ENCODE measurements around the gene FAM171A2. TPM values are rescaled to one million over a fixed set of nuclear protein-coding genes. Genes with fewer than 3 reads are reported as not detected.

FAM171A2 gene
- total and polyA plus RNA-seq, 2 of the 4 experiments (the other 2 are of a cell fraction), result 3.2 to 5.9 TPM

- dilution Hi-C loops (cut with HindIII; ENCODE audit: low sequenced_read_pairs, unreplicated experiment) (no loop called here), in situ Hi-C loops (cut with MboI; ENCODE audit: low sequenced_read_pairs) (no loop called here), intact Hi-C loops (cut with micrococcal nuclease) (no loop called here)
- BruUV-seq (replicated peaks), result no TSS peak
- no peak overlapping the region for H3K9ac ChIP-seq (ENCODE audit: low read depth, low read length)
- no peak overlapping the region for H3K18ac ChIP-seq (ENCODE audit: low read depth, low read length)
- no peak for ATAC-seq (ENCODE audit: low read depth)
- H4K91ac ChIP-seq (ENCODE audit: insufficient read depth, low read depth, low read length), result no peak overlapping the region
- no peak overlapping the region for H3K56ac ChIP-seq (ENCODE audit: extremely low read depth, insufficient read depth, low read length)
- H2AK5ac ChIP-seq (ENCODE audit: low read depth, low read length), result no peak overlapping the region
- H2BK15ac ChIP-seq (ENCODE audit: low read depth, low read length), result no peak overlapping the region
- peaks cover 4% of the 10 kb centered on the region; the same call in 1 of the 2 replicates for H4K20me1 ChIP-seq (ENCODE audit: insufficient read depth, low read length)
- H3K27me3 ChIP-seq (ENCODE audit: control insufficient read depth, insufficient read depth, low read length), result peaks cover 68% of the 10 kb centered on the region
- no CpG with 5 or more reads among the region's 11 CpGs for WGBS, 2 experiments (ENCODE audit: extremely low coverage in 2 of 2, insufficient read length in 1 of 2)
- no peak overlapping the region for H3K23ac ChIP-seq (ENCODE audit: low read depth, low read length)
- H3K9me3 ChIP-seq (ENCODE audit: control insufficient read depth, insufficient read depth, low read length), result peaks cover 5% of the 10 kb centered on the region
- H4K5ac ChIP-seq (ENCODE audit: low read depth, low read length), result no peak overlapping the region
- no peaks in the 10 kb centered on the region for H3K79me1 ChIP-seq (ENCODE audit: low read depth in 1 of 2, low read length in 2 of 2)
- H3K27ac ChIP-seq (ENCODE audit: insufficient read depth, low read length), result no peak overlapping the region
- peaks cover 2% of the 10 kb centered on the region for H3K36me3 ChIP-seq (ENCODE audit: control insufficient read depth, insufficient read depth, low read length)
- ChIA-PET CTCF (no interaction called here), POLR2A (ENCODE audit: unreplicated experiment) (no interaction called here)
- H2AFZ ChIP-seq (replicated peaks; ENCODE audit: low read length, poor library complexity), result no peak overlapping the region
- no peak overlapping the region for H2BK120ac ChIP-seq (ENCODE audit: low read depth, low read length)
- H3K4me3 ChIP-seq (ENCODE audit: insufficient read depth, low read depth, low read length), result no peak overlapping the region
- H2BK5ac ChIP-seq (ENCODE audit: low read depth, low read length, poor library complexity, severe bottlenecking), result no peak overlapping the region
- no peak overlapping the region for H3K14ac ChIP-seq (replicated peaks; ENCODE audit: low read depth, low read length)
- DNase-seq, result no peak
- no peak overlapping the region for H2AK9ac ChIP-seq (replicated peaks; ENCODE audit: low read depth, low read length, poor library complexity)
- H2BK20ac ChIP-seq (ENCODE audit: low read depth, low read length), result no peak overlapping the region
- no peak overlapping the region for H3K4ac ChIP-seq (ENCODE audit: low read depth, low read length)
- H3K9me1 ChIP-seq (ENCODE audit: insufficient read depth, low read length), result no peaks in the 10 kb centered on the region; the same call in 1 of the 2 replicates
- no peak overlapping the region for H3K4me2 ChIP-seq (ENCODE audit: low read depth, low read length)
- no peak overlapping the region for H4K8ac ChIP-seq (ENCODE audit: low read depth in 2 of 2, low read length in 2 of 2)
- H3K4me1 ChIP-seq (ENCODE audit: control insufficient read depth, insufficient read depth, low read length), result peaks cover 4% of the 10 kb centered on the region; the same call in 1 of the 2 replicates
- no peak for TF ChIP-seq MXI1 (IDR thresholded peaks at IDR 0.05; ENCODE audit: borderline replicate concordance, low read depth, low read length)
- no peak for TF ChIP-seq RFX5 (IDR thresholded peaks at IDR 0.05; ENCODE audit: low read depth, low read length)
- TF ChIP-seq ELK1 (IDR thresholded peaks at IDR 0.05; ENCODE audit: borderline replicate concordance, low read depth, low read length), result no peak
- no peak for TF ChIP-seq MAFK (IDR thresholded peaks at IDR 0.05; ENCODE audit: low read depth, low read length)
- no peak for TF ChIP-seq CTCF (conservative IDR thresholded peaks at IDR 0.05; ENCODE audit: low read depth, low read length)
- TF ChIP-seq CHD1 (IDR thresholded peaks at IDR 0.05; ENCODE audit: low read depth, low read length), result no peak
- TF ChIP-seq SMC3 (IDR thresholded peaks at IDR 0.05; ENCODE audit: low read depth, low read length), result no peak
- TF ChIP-seq USF2 (IDR thresholded peaks at IDR 0.05; ENCODE audit: low read depth, low read length), result no peak
- TF ChIP-seq BHLHE40 (IDR thresholded peaks at IDR 0.05; ENCODE audit: low read depth, low read length), result no peak
- no peak for TF ChIP-seq CEBPB (IDR thresholded peaks at IDR 0.05; ENCODE audit: low read depth, low read length)
- no peak for TF ChIP-seq RCOR1 (IDR thresholded peaks at IDR 0.05; ENCODE audit: insufficient replicate concordance, low read length)
- no peak for TF ChIP-seq RAD21 (IDR thresholded peaks at IDR 0.05; ENCODE audit: low read length)
- no peak for TF ChIP-seq MAZ (IDR thresholded peaks at IDR 0.05; ENCODE audit: borderline replicate concordance, low read depth, low read length)
- TF ChIP-seq POLR2A (IDR thresholded peaks at IDR 0.05; ENCODE audit: low read depth, low read length), result no peak
- TF ChIP-seq FOS (IDR thresholded peaks at IDR 0.05; ENCODE audit: low read depth, low read length), result no peak
- no peak for TF ChIP-seq NFE2L2 (IDR thresholded peaks at IDR 0.05; ENCODE audit: low read depth, low read length)
Measured at GRCh38 chr17:44314524-44314868, 49.2 kb downstream of the FAM171A2 start.

Measured in IMR-90 (cell line).